Tibial artery (tissue), 4 donors: ENCODE measurements around the gene TWSG1.

Experiments used
- DNase-seq, 2 donors: peaks; one replicate each; pipeline ENCODE4 v3.0.0-alpha.2; 2019
- H3K27ac ChIP-seq, 2 donors: fragments of 200-600 bp; sonication (generic) in 1 of 2; 1 replicate in 1 of 2; 2 replicates in 1 of 2; pipeline ENCODE4 v1.5.1; 2018 to 2019; ENCODE audit warnings: mild to moderate bottlenecking in 1 of 2
- H3K27me3 ChIP-seq, 2 donors: fragments of 200-600 bp; sonication (generic) in 1 of 2; one replicate each; pipeline versions ENCODE4 v1.5.1 to v1.6.0; 2016 to 2019
- H3K36me3 ChIP-seq, 3 donors: fragments of 200-600 bp; sonication (generic) in 2 of 3; one replicate each; pipeline ENCODE4 v1.5.1; 2016 to 2019; ENCODE audit warnings: mild to moderate bottlenecking in 2 of 3
- H3K4me1 ChIP-seq, 4 donors: fragments of 200-600 bp; sonication (generic) in 2 of 4; 1 replicate in 3 of 4; 2 replicates in 1 of 4; pipeline ENCODE4 v1.5.1; 2016 to 2019
- H3K4me3 ChIP-seq, 2 donors: fragments of 200-600 bp; sonication (generic) in 1 of 2; 1 replicate in 1 of 2; 2 replicates in 1 of 2; pipeline ENCODE4 v1.5.1; 2018 to 2019; ENCODE audit warnings: mild to moderate bottlenecking in 2 of 2
- H3K9me3 ChIP-seq, 3 donors: fragments of 200-600 bp; sonication (generic) in 1 of 3; one replicate each; pipeline ENCODE4 v1.5.1; 2016 to 2019
- intact Hi-C: fragments of 100-400 bp; cut with DNase I; formaldehyde crosslinking; loops from one replicate; pipeline ENCODE4 v1.15.0; 2023; ENCODE audit warnings: low total_unique reads
- TF ChIP-seq, protein P1 (sequence below), 2 experiments: fragments of 200-600 bp in 1 of 2; fragments of 450-650 bp in 1 of 2; IDR thresholded peaks; one replicate each; pipeline ENCODE4 v1.5.1; 2017 to 2019; ENCODE audit warnings: antibody characterized with exemption in 2 of 2, mild to moderate bottlenecking in 1 of 2, moderate library complexity in 1 of 2

TWSG1 gene

DNA sequence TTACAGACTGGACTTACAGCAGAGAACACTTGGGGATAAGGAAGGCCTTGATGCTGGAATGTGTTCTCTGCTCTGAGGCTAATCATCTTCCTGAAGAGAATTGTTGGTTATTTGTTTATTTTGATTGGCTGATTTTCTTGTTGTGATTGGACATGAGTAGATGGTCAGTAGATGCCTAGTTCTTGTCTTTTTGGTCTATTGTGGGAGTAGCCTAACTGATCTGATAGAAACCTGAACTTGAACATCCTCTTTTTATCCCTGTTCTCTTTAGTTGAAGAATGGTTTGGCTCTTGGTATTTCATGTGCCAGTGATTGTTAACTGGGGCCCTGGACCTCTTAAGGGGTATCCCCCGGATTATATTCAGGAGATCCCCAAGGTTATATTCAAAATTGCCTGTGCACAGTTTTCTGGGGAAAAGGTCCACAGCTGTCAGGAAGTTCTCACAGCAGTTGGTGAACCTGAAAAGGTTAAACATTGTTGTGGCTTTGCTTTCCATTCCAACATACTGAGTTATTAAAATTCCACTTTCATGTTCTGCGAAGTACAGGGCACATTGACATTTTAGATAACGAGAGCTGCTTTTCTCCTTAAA, 13.6 kb downstream of the TWSG1 start:
- peak overlapping the region in 1 of 2 donors; percentile 1 for H3K4me3 ChIP-seq
- DNase-seq: no peak
- intact Hi-C loops: no loop called here
- H3K27me3 ChIP-seq: no peaks in the 10 kb centered on the region
- peaks cover 0 to 55% (median 13%) of the 10 kb centered on the region in 4 donors for H3K4me1 ChIP-seq
- TF ChIP-seq, protein P1, sequence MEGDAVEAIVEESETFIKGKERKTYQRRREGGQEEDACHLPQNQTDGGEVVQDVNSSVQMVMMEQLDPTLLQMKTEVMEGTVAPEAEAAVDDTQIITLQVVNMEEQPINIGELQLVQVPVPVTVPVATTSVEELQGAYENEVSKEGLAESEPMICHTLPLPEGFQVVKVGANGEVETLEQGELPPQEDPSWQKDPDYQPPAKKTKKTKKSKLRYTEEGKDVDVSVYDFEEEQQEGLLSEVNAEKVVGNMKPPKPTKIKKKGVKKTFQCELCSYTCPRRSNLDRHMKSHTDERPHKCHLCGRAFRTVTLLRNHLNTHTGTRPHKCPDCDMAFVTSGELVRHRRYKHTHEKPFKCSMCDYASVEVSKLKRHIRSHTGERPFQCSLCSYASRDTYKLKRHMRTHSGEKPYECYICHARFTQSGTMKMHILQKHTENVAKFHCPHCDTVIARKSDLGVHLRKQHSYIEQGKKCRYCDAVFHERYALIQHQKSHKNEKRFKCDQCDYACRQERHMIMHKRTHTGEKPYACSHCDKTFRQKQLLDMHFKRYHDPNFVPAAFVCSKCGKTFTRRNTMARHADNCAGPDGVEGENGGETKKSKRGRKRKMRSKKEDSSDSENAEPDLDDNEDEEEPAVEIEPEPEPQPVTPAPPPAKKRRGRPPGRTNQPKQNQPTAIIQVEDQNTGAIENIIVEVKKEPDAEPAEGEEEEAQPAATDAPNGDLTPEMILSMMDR (IDR thresholded peaks at IDR 0.05): no peak
- H3K27ac ChIP-seq: peak overlapping the region; percentile 48 to 68
- H3K36me3 ChIP-seq: peaks cover 9 to 14% (median 10%) of the 10 kb centered on the region in 3 donors
- H3K9me3 ChIP-seq: no peaks in the 10 kb centered on the region

DNA sequence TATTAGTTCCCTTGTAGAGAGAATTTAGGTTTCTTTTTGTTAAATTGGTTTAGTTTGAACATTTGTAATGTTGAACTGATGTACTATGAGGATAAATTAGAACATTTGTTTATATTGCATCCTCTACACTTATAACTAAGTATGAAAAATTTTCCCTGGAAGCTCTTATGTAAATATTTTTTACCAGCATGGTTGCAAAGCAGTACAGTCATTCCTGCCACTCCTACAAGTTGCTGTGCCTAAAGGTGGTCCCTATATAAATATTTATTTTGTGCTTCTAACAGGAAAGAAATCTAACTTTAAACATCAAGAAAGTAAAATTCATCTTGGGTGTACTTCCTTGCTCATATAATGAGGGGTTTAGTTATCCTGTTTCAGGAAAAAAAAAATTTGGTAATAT, 14.2 kb downstream of the TWSG1 start:
- Histone ChIP-seq H3K36me3 (peaks cover 9 to 12% (median 10%) of the 10 kb centered on the region in 3 donors), H3K4me3 (peak overlapping the region in 1 of 2 donors; percentile 1), H3K4me1 (peaks cover 0 to 61% (median 13%) of the 10 kb centered on the region in 4 donors), H3K27me3 (no peaks in the 10 kb centered on the region), H3K9me3 (no peaks in the 10 kb centered on the region), H3K27ac (peak overlapping the region; percentile 48 to 68)
- TF ChIP-seq, protein P1 (IDR thresholded peaks at IDR 0.05): no peak
- intact Hi-C loops: no loop called here
- no peak for DNase-seq

DNA sequence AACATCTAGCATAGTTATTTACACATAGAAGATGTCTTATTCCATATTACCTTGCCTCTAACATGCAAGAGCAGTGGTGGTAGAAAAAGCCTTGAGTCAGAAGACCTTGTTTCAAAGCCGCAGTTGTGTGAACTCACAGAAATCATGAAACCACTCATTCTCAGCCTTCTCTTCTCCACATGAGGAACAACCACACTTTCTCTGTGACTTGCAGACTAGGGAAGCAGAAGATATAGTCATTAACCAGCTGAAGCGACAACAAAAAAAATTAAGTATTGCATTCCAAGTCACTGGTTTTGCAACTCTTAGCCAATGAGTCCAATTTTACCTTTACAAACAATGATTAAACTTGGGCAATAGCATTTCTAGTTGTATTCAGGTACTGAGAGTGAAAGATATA, 19.0 kb downstream of the TWSG1 start:
- Histone ChIP-seq H3K27ac (peak overlapping the region; percentile 61 to 70), H3K4me1 (peaks cover 0 to 83% (median 10%) of the 10 kb centered on the region in 4 donors), H3K9me3 (no peaks in the 10 kb centered on the region), H3K27me3 (no peaks in the 10 kb centered on the region), H3K4me3 (no peak overlapping the region), H3K36me3 (no peaks in the 10 kb centered on the region)
- DNase-seq: no peak
- TF ChIP-seq, protein P1 (IDR thresholded peaks at IDR 0.05): no peak
- intact Hi-C loops: no loop called here

DNA sequence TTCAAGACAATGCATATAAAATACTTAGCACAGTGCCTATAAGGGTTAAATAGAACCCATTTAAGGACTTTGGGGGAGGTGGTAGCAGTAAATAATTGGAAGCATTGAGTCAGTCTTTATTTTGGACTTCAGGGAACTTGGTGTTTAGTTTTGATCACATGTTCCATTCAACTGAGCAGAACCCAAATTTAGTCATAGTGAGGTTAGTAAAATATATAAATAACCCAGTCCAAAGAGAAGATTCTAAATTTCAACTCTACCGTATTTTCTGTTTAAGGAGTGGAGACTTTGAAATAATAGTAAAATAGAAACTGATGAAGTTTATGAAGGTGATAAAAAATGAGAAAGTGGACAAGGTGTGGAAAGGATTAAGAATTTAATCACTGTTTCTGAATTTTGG, 19.7 kb downstream of the TWSG1 start:
- H3K27ac ChIP-seq: peak overlapping the region; percentile 61 to 70
- H3K9me3 ChIP-seq: no peaks in the 10 kb centered on the region
- no peaks in the 10 kb centered on the region for H3K27me3 ChIP-seq
- DNase-seq: no peak
- no peaks in the 10 kb centered on the region for H3K36me3 ChIP-seq
- H3K4me3 ChIP-seq: no peak overlapping the region
- intact Hi-C loops: no loop called here
- H3K4me1 ChIP-seq: peaks cover 0 to 83% (median 10%) of the 10 kb centered on the region in 4 donors
- TF ChIP-seq, protein P1 (IDR thresholded peaks at IDR 0.05): no peak

DNA sequence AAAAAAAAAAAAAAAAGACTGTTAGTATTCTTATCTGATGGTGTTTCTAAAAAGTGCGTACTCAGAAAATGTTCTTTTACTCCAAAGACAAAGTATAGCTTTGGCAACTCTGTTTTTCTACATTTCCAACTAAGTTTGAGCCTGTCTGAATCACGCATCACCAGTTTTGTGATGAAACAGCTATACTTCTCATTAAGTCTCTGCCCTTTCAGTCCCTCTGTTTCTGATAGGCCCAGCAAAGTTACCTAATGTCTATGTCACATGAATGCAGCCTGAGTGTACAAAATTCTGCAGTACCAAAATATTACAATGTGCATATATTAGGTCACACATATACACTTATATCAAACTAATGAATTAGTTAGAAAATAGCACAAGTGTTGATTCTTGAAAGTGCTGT, 22.4 kb downstream of the TWSG1 start:
- Histone ChIP-seq H3K36me3 (no peaks in the 10 kb centered on the region), H3K27me3 (no peaks in the 10 kb centered on the region), H3K4me1 (peaks cover 0 to 88% (median 10%) of the 10 kb centered on the region in 4 donors), H3K27ac (peak overlapping the region in 1 of 2 donors; percentile 70), H3K9me3 (no peaks in the 10 kb centered on the region), H3K4me3 (no peak overlapping the region)
- TF ChIP-seq, protein P1 (IDR thresholded peaks at IDR 0.05): no peak
- intact Hi-C loops: no loop called here
- DNase-seq: no peak
